GM18519 (cell line): ENCODE measurements around the gene SCYGR6.
A peak's percentile ranks its signal among the peaks of the same experiment; 100 is the strongest.
"Not testable (repeated sequence)": the region's sequence is repeated elsewhere in the genome, so short reads cannot be mapped to it uniquely, and the experiment has no call there.

Source experiments
- ATAC-seq: cut with Tn5 transposase; IDR thresholded peaks from one replicate; pipeline ENCODE4 v1.9.1; 2021; ENCODE audit warnings: mild to moderate bottlenecking, moderate library complexity; ENCODE audit not compliant: unreplicated experiment, low FRiP score

SCYGR6 gene, protein sequence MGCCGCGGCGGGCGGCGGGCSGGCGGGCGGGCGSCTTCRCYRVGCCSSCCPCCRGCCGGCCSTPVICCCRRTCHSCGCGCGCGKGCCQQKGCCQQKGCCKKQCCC

DNA sequence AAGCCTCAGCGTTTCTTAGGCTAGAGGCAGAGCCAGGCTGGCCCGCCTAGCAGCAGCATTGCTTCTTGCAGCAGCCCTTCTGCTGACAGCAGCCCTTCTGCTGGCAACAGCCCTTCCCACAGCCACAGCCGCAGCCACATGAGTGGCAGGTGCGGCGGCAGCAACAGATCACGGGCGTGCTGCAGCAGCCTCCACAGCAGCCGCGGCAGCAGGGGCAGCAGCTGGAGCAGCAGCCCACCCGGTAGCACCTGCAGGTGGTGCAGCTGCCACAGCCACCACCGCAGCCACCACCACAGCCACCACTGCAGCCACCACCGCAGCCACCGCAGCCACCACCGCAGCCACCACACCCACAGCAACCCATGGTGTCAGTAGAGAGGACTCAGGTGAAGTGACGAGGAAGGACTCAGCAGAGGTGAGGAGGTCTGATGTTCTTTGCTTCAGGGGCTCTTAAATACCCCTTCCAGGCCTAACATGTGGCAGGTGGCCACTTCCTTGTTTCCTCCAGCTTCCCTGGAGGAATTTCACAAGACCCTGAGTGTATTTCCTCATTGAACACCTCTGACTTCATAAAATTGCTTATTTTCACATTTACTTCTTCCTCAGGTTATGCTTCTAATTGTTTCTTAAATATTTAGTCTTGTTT lies at the start of gene SCYGR6:
Gene SCYGR6 (minus strand): TSS at position 364 of the 646 bp plus-strand sequence. CDS start 0 bp downstream, at position 364.
- ATAC-seq: no peak

GRCh38 chr2:227774011-227774624 lies 49.6 kb upstream of the SCYGR6 start:
- no peak for ATAC-seq

GRCh38 chr2:227772932-227773331 lies 48.4 kb upstream of the SCYGR6 start:
- no peak for ATAC-seq

DNA sequence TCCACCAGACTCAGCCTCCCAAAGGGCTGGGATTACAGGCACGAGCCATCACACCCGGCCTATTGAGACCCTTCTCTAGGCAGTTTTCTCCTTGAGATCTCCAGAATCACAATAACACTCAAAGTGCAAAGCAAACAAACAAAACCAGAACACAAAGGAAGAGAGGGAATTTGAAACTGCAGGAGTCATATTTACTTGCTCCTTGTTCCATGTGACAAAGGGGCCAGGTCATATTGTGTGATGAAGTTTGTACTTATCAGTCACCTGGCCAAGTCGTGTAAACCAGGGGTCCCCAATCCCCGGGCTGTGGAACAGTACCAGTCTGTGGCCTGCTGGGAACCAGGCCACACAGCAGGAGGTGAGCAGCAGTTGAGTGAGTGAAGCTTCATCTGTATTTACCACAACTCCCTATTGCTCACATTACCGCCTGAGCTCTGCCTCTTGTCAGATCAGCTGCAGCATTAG lies 47.7 kb upstream of the SCYGR6 start:
- ATAC-seq: no peak

GRCh38 chr2:227767830-227768229 lies 43.3 kb upstream of the SCYGR6 start:
- ATAC-seq: no peak

DNA sequence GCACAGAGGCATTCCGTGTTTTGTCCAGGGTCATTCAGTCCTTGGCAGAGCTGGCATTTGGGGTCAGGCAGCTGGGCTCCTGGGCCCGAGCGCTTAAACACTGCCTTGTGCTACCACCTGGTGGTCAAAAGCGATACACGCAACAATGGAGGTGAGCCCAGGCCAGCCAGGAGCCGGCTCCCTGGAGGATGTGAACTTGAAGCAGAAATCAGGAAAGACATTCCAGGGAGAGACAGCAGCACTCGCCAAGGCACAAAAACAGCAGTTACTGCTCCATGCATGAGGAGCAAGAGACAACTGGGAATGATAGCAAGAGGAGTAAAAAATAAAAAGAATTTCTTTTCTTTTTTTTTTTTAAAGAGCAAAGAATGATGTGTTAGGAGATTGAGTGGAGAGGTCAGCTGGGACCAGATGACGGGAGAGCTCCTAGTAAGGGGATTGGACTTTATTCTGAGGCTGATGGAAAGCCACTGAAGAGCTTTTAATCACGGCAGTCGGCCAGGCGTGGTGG lies 41.9 kb upstream of the SCYGR6 start:
- ATAC-seq: peak; percentile 95

- ATAC-seq: peak; percentile 9
These were observed 41.3 kb upstream of the SCYGR6 start for GRCh38 chr2:227765788-227766372.

DNA sequence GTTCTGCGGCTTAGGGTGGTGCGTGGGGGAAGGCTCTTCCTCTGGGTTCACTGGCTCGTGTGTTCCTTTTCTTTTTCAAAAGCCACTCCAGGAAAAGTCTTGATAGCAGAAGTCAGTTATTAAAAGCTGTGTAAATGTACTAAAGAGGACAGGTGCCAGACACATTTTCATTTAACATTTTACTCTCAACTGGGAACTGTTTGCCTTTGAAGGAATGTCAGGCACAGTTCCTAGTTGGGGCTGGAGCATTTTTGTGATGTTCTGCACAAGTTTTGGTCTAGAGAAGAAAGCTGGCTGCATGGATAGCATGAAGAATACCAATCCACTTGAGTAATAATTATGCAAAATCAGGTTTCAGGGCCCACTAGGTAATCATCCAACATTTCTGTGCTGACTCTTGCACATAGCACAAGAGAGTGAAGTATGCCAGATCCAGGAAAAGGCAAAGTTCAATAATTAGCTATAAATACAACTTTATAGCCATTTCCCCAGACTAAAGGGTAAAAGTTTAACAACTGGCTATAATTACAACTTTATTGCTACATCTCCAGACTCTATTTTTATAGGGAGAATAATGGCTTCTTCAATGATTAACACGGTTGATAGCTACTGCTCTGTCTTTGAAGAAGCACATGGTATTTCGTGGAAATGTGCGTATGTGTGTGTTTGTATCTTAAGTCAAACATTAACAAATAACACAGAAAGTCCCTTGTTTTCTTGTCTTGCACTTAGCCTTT lies 37.4 kb upstream of the SCYGR6 start:
- no peak for ATAC-seq

GRCh38 chr2:227759411-227760118 lies 35.0 kb upstream of the SCYGR6 start:
- no peak for ATAC-seq

DNA sequence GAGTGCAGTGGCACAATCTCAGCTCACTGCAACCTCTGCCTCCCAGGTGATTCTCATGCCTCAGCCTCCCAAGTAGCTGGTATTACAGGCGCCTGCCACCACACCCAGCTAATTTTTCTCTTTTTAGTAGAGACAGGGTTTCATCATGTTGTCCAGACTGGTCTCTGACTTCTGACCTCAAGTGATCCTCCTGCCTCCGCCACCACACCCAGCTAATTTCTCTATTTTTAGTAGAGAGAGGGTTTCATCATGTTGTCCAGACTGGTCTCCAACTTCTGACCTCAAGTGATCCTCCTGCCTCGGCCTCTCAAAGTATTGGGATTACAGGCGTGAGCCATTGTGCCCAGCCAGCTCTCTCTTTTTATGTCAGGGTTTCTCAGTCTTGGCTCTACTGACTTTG lies 31.7 kb upstream of the SCYGR6 start:
- not testable (repeated sequence) for ATAC-seq

- ATAC-seq: no peak
These were observed 23.5 kb upstream of the SCYGR6 start for GRCh38 chr2:227748079-227748478.

DNA sequence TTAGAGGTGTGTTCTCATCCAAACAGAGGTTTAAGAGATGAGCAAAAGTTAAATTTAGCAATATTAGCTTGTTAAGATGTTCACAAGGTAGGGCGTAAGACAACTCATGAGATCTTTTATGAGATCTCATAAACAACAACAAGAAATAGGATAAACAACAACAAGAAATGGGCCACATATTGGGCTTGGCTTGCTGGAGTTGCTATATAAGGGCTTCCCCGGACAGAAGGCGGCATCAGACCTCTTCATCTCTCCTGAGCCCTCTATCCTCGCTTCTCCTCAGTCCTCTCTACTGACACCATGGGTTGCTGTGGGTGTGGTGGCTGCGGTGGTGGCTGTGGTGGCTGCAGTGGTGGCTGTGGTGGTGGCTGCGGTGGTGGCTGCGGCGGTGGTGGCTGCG lies 21.0 kb upstream of the SCYGR6 start, which contains the start of gene SCYGR8:
Gene SCYGR8 (plus strand): TSS at position 301 of the 400 bp plus-strand sequence. CDS start 0 bp downstream, at position 301.
- ATAC-seq: no peak

- ATAC-seq: not testable (repeated sequence)
These were observed 16.1 kb upstream of the SCYGR6 start for GRCh38 chr2:227740705-227741104.

DNA sequence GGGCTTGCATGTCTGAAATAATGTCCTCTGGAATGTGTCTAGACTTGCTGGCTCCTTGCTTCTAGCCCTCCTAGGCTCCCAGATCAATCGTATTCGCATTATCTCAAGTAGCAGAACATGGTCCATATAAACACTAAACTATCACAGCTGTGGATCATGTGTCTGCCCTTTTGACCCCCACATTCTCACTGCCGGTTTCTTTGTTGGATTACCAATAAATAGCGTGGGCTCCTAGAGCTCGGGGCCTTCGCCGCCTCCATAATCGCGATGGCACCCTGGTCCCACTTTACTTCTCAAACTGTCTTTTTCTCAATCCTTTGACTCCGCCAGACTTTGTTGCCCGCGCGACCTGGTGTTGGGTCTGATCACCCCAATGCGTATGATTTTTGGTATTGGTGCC lies 14.8 kb upstream of the SCYGR6 start:
- no peak for ATAC-seq

DNA sequence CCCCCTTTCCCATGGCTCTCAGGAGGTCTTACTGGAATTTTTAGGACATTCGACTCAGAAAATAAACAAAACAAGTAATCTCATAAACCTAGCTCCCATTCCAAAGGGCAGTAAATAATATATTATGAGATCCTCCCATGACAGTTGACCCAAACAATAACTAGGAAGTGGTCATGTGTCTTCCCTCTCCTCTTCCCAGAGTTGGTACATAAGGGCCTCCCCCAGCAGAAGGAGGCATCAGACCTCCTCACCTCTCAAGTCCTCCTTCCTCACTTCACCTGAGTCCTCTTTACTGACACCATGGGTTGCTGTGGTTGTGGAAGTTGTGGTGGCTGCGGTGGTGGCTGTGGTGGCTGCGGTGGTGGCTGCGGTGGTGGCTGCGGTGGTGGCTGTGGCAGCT lies 3.5 kb upstream of the SCYGR6 start, which contains the start of gene SCYGR7:
Gene SCYGR7 (plus strand): TSS at position 301 of the 400 bp plus-strand sequence. CDS start 0 bp downstream, at position 301.
- no peak for ATAC-seq

- not testable (repeated sequence) for ATAC-seq
These were observed 1.7 kb downstream of the SCYGR6 start for GRCh38 chr2:227722821-227723220.

GRCh38 chr2:227720680-227721079 lies 3.9 kb downstream of the SCYGR6 start:
- ATAC-seq: no peak

DNA sequence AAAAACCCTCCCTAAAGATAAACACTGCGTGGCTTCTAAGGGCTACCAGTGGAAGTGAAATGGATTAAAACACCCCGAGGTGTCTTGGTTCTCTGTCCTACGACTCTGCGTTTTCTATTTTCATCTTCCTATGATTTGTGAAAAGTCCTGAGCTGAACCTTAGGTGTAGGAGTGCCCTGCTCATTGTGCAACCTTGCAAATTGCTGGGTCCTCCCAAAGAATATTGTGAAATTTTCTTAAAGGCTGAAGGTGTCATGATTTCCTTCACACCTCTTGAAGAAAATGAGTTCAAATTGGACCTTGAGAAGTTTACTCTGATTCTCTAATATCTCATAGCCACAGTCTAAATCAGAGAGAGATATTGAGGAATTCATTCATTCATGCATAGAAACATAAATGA lies 4.9 kb downstream of the SCYGR6 start:
- ATAC-seq: no peak

GRCh38 chr2:227717687-227718567 lies 6.6 kb downstream of the SCYGR6 start, which contains the start of gene SLC19A3:
Gene SLC19A3, minus strand, starts transcription at chr2:227718028. Its CDS starts 15,710 bp downstream, at chr2:227702318.
- no peak for ATAC-seq
